ENCODE measurements around the gene CTH. TPM values are rescaled to one million over a fixed set of nuclear protein-coding genes. Genes with fewer than 3 reads are reported as not detected.
"Not testable (repeated sequence)": the region's sequence is repeated elsewhere in the genome, so short reads cannot be mapped to it uniquely, and the experiment has no call there.

Gene CTH
- total RNA-seq, 1 experiment from 2014 or later = 0.31 TPM

- no peak for DNase-seq (ENCODE audit: low spot score)
Measured at GRCh38 chr1:70409136-70409535, 1.9 kb upstream of the CTH start.

DNA sequence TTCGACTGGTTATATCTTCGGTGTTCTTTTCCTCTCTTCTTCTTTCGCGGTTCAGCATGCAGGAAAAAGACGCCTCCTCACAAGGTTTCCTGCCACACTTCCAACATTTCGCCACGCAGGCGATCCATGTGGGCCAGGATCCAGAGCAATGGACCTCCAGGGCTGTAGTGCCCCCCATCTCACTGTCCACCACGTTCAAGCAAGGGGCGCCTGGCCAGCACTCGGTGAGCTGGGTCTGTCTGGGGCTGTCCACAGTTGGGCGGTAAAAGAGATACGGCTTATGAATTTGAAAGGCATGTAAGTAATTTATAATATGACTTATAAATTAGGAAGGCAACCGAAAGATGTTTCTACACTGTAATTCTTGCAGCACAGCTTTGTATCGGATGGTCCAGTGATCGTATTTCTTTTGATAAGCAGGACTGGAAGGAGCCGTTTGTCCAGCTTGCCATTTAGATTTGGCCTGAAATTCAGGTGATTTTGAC is 334 bp downstream of the CTH start:
- DNase-seq (ENCODE audit: low spot score) = no peak

- DNase-seq (ENCODE audit: low spot score) = no peak
Measured at GRCh38 chr1:70415882-70416281, 4.8 kb downstream of the CTH start.

- not testable (repeated sequence) for DNase-seq (ENCODE audit: low spot score)
Measured at GRCh38 chr1:70418973-70419734, 8.1 kb downstream of the CTH start.

DNA sequence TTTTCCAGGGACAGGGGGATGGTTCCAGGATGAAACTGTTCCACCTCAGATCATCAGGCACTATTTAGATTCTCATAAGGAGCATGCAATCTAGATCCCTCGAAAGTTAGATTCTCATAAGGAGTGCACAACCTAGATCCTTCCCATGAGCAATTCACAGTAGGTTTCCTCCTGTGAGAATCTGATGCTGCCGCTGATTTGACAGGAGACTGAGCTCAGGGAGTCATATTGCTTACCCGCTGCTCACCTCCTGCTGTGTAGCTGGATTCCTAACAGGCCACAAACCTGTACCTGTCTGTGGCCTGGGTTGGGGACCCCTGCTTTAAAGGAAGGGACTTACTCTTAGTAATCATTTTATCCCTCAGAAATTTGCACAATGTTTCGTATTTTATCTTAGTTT is 9.3 kb downstream of the CTH start:
- no peak for DNase-seq (ENCODE audit: low spot score)

GRCh38 chr1:70426154-70427131 is 15.4 kb downstream of the CTH start:
- DNase-seq (ENCODE audit: low spot score) = no peak

- DNase-seq (ENCODE audit: low spot score) = peak; percentile 15
Measured at GRCh38 chr1:70427976-70428375, 16.9 kb downstream of the CTH start.

DNA sequence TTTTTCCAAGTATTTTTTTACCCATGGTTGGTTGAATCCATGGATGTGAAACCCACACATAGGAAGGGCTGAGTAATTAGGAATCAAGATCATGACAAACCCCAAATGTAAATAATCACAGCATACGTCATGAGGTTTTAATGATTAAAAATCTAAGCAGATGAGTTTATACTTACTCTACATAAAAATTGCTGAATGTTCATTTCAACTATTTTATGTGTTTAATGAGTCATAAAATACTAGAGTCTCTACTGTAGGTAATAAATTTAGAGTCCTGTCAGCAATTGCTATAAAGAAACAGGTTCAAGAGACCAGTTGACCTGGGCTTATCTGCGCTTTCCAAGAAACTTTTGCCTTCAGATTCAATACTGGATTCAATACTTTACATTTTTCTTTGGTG is 18.2 kb downstream of the CTH start:
- peak; percentile 36 for DNase-seq (ENCODE audit: low spot score)

GRCh38 chr1:70429757-70430156 is 18.7 kb downstream of the CTH start:
- no peak for DNase-seq (ENCODE audit: low spot score)

- DNase-seq (ENCODE audit: low spot score) = no peak
Measured at GRCh38 chr1:70431317-70431716, 20.2 kb downstream of the CTH start.

DNA sequence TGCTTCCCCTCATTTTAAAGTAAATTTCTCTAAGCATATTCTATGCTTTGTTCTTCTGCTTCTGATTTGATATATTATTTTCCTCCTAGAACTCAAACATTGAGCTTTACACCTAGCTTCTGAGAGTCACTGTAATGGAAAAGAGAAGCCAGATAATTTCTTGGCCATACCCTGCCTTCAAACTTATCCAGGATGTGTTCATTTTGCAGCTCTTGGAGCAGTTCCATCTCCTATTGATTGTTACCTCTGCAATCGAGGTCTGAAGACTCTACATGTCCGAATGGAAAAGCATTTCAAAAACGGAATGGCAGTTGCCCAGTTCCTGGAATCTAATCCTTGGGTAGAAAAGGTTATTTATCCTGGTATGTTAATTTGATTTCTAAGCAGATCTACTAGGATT is 20.8 kb downstream of the CTH start:
- no peak for DNase-seq (ENCODE audit: low spot score)

DNA sequence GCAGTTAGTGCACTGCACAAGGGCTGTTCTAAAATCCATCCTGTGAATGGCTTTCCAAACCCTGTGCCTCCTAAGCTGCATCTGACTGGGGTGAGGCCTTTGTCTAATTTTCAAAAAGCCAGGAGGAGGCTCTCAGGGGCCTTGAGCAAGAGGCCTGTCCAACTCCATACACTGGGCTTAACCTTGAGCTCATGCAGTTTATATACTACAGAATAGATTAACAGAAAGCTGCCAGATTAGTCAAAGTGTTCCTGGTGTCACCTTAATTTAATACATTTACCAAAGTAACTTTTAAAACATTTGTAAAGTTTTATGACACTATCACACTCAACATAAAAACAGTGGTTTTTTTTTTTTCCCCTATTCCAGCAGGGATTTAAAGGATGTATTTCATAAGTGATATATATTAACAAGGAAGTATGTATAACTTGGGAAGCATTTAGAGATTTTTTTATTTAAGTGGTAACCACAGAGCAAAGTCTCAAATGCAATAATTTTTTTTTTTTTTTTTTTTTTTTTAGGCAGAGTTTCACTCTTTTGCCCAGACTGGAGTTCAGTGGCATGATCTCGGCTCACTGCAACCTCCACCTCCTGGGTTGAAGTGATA is 23.3 kb downstream of the CTH start:
- no peak for DNase-seq (ENCODE audit: low spot score)

- no peak for DNase-seq (ENCODE audit: low spot score)
Measured at GRCh38 chr1:70436622-70437251, 25.7 kb downstream of the CTH start.

DNA sequence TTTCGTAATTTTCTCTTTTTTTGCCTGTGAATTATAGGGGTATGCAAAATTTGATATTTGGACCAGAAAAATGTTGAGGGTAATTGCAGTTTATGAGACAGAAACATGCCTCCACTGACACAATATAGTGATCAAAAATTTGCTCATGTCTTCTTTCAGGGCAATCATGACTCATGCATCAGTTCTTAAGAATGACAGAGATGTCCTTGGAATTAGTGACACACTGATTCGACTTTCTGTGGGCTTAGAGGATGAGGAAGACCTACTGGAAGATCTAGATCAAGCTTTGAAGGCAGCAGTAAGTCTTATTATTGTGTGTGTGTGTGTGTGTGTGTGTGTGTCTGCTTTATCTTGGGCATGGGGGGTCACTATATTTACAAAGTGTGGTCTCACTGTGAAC is 27.5 kb downstream of the CTH start:
- DNase-seq (ENCODE audit: low spot score) = no peak

GRCh38 chr1:70440642-70441391 is 29.7 kb downstream of the CTH start:
- no peak for DNase-seq (ENCODE audit: low spot score)

DNA sequence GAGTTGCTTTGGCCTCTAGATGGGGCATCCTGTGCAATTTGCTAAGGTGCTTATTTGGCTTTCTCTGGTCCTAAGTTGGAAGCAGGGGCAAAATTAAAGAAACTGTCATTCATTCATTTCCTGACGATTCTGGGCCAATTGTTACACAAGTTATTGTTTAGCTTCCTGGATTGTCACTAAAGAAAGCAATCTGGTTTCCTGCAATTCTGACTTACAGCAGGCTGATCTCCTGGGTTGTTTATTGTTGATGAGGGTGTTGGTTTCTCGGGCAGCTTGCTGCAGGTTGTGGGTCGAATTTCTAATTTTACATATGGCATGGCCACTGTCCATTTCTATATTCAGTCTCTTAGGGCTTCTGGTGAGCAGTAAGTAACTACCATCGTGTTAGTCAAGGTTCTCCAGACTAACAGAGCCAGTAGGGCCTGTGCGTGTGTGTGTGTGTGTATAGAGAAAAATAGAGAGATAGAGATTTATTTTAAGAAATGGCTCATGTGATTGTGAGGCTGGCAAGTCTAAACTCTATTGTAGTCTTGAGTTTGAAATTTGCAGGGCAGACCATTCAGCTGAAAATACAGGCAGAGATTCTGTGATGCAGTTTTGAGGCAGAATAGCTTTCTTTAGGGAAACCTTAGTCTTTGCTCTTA is 30.4 kb downstream of the CTH start:
- no peak for DNase-seq (ENCODE audit: low spot score)

- no peak for DNase-seq (ENCODE audit: low spot score)
Measured at GRCh38 chr1:70442490-70442889, 31.4 kb downstream of the CTH start.

DNA sequence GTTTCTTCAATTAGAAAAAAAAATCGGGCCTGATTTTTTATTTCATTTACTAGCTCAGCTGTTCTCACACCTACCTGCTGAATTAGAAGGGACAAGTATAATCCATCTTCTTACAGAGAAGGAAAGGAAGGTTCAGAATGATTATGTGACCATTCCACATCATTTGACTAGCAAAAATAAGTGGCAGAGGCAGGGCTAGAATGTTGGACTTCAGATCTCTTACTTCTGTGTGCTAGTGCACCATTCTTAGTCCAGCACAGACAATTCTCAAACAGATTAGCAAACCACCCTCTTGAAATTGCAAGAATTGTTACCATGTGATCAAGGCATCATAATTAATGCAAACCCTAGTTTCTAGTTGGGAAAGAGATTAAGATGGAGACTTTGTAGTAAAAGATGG is 32.7 kb downstream of the CTH start:
- no peak for DNase-seq (ENCODE audit: low spot score)

DNA sequence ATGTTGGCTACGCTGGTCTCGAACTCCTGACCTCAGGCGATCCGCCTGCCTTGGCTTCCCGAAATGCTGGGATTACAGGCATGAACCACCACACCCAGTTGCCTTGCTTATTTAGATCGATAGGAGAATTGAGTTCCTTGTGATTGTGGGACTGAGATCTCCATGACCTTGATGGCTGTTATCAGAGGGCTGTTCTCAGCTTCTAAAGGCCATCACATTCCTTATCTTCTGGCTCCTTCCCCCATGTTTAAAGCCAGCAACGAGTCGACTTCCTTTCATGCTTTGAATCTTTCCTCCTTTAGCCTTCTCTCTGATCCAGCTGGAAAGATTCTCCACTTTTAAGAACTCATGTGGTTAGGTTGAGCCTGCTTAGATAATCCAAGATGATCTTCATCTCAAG is 38.0 kb downstream of the CTH start:
- no peak for DNase-seq (ENCODE audit: low spot score)

- DNase-seq (ENCODE audit: low spot score) = not testable (repeated sequence)
Measured at GRCh38 chr1:70452164-70452939, 41.3 kb downstream of the CTH start.
